ENCODE measurements around the gene OBP2A.

The OBP2A gene

DNA sequence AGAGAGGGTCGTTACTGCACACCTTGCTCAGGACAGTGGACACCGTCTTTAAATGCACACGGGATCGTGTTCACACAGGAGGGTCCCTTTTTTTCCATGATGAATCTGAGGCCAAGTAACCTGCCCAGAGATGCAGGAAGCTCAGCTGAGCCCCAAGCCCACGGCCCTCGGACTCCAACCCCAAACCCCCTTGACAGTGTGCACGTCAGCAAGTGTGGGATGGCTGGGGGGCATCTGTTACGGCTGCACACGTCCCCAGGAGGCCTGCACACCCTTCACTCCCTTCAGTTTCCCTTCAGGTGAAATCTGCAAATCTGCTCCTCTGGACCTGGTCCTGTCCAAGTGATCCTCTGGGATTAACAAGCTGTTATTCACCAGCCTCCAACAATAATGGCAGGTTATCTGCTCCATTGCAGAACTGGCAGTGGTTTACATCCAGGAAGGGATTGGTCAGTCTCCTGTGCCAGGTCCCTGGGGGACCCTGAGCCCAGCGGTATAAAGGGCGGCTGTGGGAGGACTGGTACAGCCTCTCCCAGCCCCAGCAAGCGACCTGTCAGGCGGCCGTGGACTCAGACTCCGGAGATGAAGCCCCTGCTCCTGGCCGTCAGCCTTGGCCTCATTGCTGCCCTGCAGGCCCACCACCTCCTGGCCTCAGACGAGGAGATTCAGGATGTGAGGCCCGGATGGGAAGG, 24.9 kb upstream of the OBP2A start, which contains the start of gene LCN1:
TSS of gene LCN1 (plus strand) at position 525 of the 692 bp plus-strand sequence. CDS start at position 583, 58 bp downstream.
- TF ChIP-seq, protein P1, sequence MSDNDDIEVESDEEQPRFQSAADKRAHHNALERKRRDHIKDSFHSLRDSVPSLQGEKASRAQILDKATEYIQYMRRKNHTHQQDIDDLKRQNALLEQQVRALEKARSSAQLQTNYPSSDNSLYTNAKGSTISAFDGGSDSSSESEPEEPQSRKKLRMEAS (IDR thresholded peaks at IDR 0.05): no peak
- TF ChIP-seq RAD21 (IDR thresholded peaks at IDR 0.05; ENCODE audit: low read depth) (no peak), YY1 (IDR thresholded peaks at IDR 0.05; ENCODE audit: low read depth) (no peak), CREB1 (IDR thresholded peaks at IDR 0.05; ENCODE audit: low read depth) (no peak), CEBPB (IDR thresholded peaks at IDR 0.05) (no peak), EGR1 (IDR thresholded peaks at IDR 0.05) (no peak), REST (IDR thresholded peaks at IDR 0.05; ENCODE audit: low read depth) (no peak), FOXM1 (IDR thresholded peaks at IDR 0.05; ENCODE audit: borderline replicate concordance, low read depth) (no peak)

GRCh38 chr9:135521608-135522095, 24.3 kb upstream of the OBP2A start:
- TF ChIP-seq FOXM1 (IDR thresholded peaks at IDR 0.05; ENCODE audit: borderline replicate concordance, low read depth) (no peak), YY1 (IDR thresholded peaks at IDR 0.05; ENCODE audit: low read depth) (no peak), EP300 (IDR thresholded peaks at IDR 0.05; ENCODE audit: borderline replicate concordance) (no peak), CEBPB (IDR thresholded peaks at IDR 0.05) (no peak), TAF1 (IDR thresholded peaks at IDR 0.05; ENCODE audit: low read depth) (no peak), TEAD4 (IDR thresholded peaks at IDR 0.05) (no peak), TCF12 (IDR thresholded peaks at IDR 0.05; ENCODE audit: low read depth) (no peak), ZBTB7A (IDR thresholded peaks at IDR 0.05; ENCODE audit: low read depth) (no peak), REST (IDR thresholded peaks at IDR 0.05; ENCODE audit: low read depth) (no peak), RAD21 (IDR thresholded peaks at IDR 0.05; ENCODE audit: low read depth) (no peak), NFIC (IDR thresholded peaks at IDR 0.05) (no peak), EGR1 (IDR thresholded peaks at IDR 0.05) (no peak), CREB1 (IDR thresholded peaks at IDR 0.05; ENCODE audit: low read depth) (no peak)
- TF ChIP-seq, protein P1 (IDR thresholded peaks at IDR 0.05): no peak
- TF ChIP-seq, protein P2, sequence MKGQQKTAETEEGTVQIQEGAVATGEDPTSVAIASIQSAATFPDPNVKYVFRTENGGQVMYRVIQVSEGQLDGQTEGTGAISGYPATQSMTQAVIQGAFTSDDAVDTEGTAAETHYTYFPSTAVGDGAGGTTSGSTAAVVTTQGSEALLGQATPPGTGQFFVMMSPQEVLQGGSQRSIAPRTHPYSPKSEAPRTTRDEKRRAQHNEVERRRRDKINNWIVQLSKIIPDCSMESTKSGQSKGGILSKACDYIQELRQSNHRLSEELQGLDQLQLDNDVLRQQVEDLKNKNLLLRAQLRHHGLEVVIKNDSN (IDR thresholded peaks at IDR 0.05): no peak

- TF ChIP-seq REST (IDR thresholded peaks at IDR 0.05; ENCODE audit: low read depth) (no peak), TAF1 (IDR thresholded peaks at IDR 0.05; ENCODE audit: low read depth) (no peak), NFIC (IDR thresholded peaks at IDR 0.05) (no peak), FOXM1 (IDR thresholded peaks at IDR 0.05; ENCODE audit: borderline replicate concordance, low read depth) (no peak), CREB1 (IDR thresholded peaks at IDR 0.05; ENCODE audit: low read depth) (no peak), YY1 (IDR thresholded peaks at IDR 0.05; ENCODE audit: low read depth) (no peak), EGR1 (IDR thresholded peaks at IDR 0.05) (no peak), ZBTB7A (IDR thresholded peaks at IDR 0.05; ENCODE audit: low read depth) (no peak), CEBPB (IDR thresholded peaks at IDR 0.05) (no peak), TEAD4 (IDR thresholded peaks at IDR 0.05) (no peak), RAD21 (IDR thresholded peaks at IDR 0.05; ENCODE audit: low read depth) (no peak), TCF12 (IDR thresholded peaks at IDR 0.05; ENCODE audit: low read depth) (no peak), EP300 (IDR thresholded peaks at IDR 0.05; ENCODE audit: borderline replicate concordance) (no peak)
- TF ChIP-seq, protein P2 (IDR thresholded peaks at IDR 0.05): no peak
- TF ChIP-seq, protein P1 (IDR thresholded peaks at IDR 0.05): no peak
These were observed 23.6 kb upstream of the OBP2A start for GRCh38 chr9:135522137-135522877.
